GM21447 (cell line): ENCODE measurements around the gene BLOC1S4.

Experiments
- ATAC-seq: cut with Tn5 transposase; IDR thresholded peaks from one replicate; pipeline ENCODE4 v1.9.1; 2021; ENCODE audit not compliant: unreplicated experiment

Gene BLOC1S4

GRCh38 chr4:6689506-6689960 is 26.4 kb upstream of the BLOC1S4 start:
- ATAC-seq, result no peak

GRCh38 chr4:6692379-6692778 is 23.6 kb upstream of the BLOC1S4 start:
- no peak for ATAC-seq

GRCh38 chr4:6692806-6693205 is 23.2 kb upstream of the BLOC1S4 start:
- ATAC-seq, result no peak

- no peak for ATAC-seq
Measured at GRCh38 chr4:6693231-6694176, 22.5 kb upstream of the BLOC1S4 start, which contains the start of gene S100P. TSS of gene S100P (plus strand) at chr4:6693878. CDS start at chr4:6693933, 55 bp downstream.

GRCh38 chr4:6694177-6694901 is 21.6 kb upstream of the BLOC1S4 start:
- no peak for ATAC-seq

GRCh38 chr4:6695660-6696610 is 20.0 kb upstream of the BLOC1S4 start:
- ATAC-seq, result no peak

- no peak for ATAC-seq
Measured at GRCh38 chr4:6696611-6697010, 19.4 kb upstream of the BLOC1S4 start.

GRCh38 chr4:6697131-6697530 is 18.8 kb upstream of the BLOC1S4 start:
- ATAC-seq, result no peak

- no peak for ATAC-seq
Measured at GRCh38 chr4:6699388-6699787, 16.6 kb upstream of the BLOC1S4 start.

- ATAC-seq, result no peak
Measured at GRCh38 chr4:6699903-6700302, 16.1 kb upstream of the BLOC1S4 start.

- ATAC-seq, result no peak
Measured at GRCh38 chr4:6701371-6701770, 14.6 kb upstream of the BLOC1S4 start.

GRCh38 chr4:6702761-6703160 is 13.2 kb upstream of the BLOC1S4 start:
- ATAC-seq, result no peak

GRCh38 chr4:6703786-6704185 is 12.2 kb upstream of the BLOC1S4 start:
- no peak for ATAC-seq

GRCh38 chr4:6705646-6706045 is 10.3 kb upstream of the BLOC1S4 start:
- no peak for ATAC-seq

GRCh38 chr4:6706173-6706572 is 9.8 kb upstream of the BLOC1S4 start:
- no peak for ATAC-seq

- peak; percentile 67 for ATAC-seq
Measured at GRCh38 chr4:6709230-6710114, 6.5 kb upstream of the BLOC1S4 start, which contains the start of gene MRFAP1L1. TSS of gene MRFAP1L1 (minus strand) at chr4:6709865. CDS start at chr4:6709629, 236 bp downstream.

- ATAC-seq, result peak; percentile 11
Measured at GRCh38 chr4:6710282-6710681, 5.7 kb upstream of the BLOC1S4 start.

GRCh38 chr4:6710996-6711395 is 5.0 kb upstream of the BLOC1S4 start:
- no peak for ATAC-seq

GRCh38 chr4:6714954-6715353 is 1.0 kb upstream of the BLOC1S4 start:
- ATAC-seq, result no peak

GRCh38 chr4:6715704-6716017 is 313 bp upstream of the BLOC1S4 start:
- no peak for ATAC-seq
